ENCODE results near the gene ZSCAN1. TPM values are rescaled to one million over a fixed set of nuclear protein-coding genes. Genes with fewer than 3 reads are reported as not detected.

ZSCAN1 gene
- total RNA-seq, 1 donor from 2014 or later, result not detected

GRCh38 chr19:58009666-58010301 lies 24.0 kb upstream of the ZSCAN1 start:
- peaks cover 3 to 26% (median 12%) of the 10 kb centered on the region in 3 donors for H3K9me3 ChIP-seq (ENCODE audit: control insufficient read depth in 3 of 3, low read length in 3 of 3)
- peak overlapping the region; percentile 68 to 71 (median 69) for H3K4me3 ChIP-seq (ENCODE audit: low read length in 3 of 3)
- peaks cover 13 to 19% (median 18%) of the 10 kb centered on the region in 3 donors for H3K36me3 ChIP-seq (ENCODE audit: control insufficient read depth in 3 of 3, insufficient read depth in 3 of 3, low read length in 3 of 3)
- peaks cover 8 to 9% (median 8%) of the 10 kb centered on the region in 3 donors for H3K4me1 ChIP-seq (ENCODE audit: control insufficient read depth in 3 of 3, insufficient read depth in 3 of 3, low read length in 3 of 3)
- H3K27ac ChIP-seq (ENCODE audit: low read depth, low read length), result no peak overlapping the region
- H3K9ac ChIP-seq (ENCODE audit: low read depth in 1 of 3, low read length in 3 of 3), result peak overlapping the region; percentile 50 to 77 (median 57)
- H3K27me3 ChIP-seq (ENCODE audit: control insufficient read depth in 3 of 3, insufficient read depth in 3 of 3, low read length in 3 of 3), result peaks cover 0 to 10% (median 9%) of the 10 kb centered on the region in 3 donors

DNA sequence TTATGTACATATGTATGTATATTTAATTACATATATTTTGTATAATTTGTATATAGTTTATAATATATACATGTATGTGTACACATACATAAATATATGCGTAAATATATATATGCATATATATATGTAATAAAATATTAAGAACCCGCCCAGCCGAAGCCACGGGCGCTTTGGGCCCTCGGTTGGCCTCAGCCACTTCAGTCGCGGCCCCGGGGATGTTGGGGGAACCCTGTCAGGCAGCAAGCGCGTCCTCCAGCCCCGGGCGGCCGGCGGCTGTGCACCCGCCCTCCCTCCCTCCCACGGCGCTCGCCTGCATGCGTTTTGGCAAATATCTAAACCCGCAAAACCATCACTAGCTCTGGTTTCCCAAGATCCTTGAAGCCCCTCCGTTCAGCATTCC lies 23.3 kb upstream of the ZSCAN1 start:
- peaks cover 0 to 10% (median 9%) of the 10 kb centered on the region in 3 donors for H3K27me3 ChIP-seq (ENCODE audit: control insufficient read depth in 3 of 3, insufficient read depth in 3 of 3, low read length in 3 of 3)
- H3K36me3 ChIP-seq (ENCODE audit: control insufficient read depth in 3 of 3, insufficient read depth in 3 of 3, low read length in 3 of 3), result peaks cover 11 to 18% (median 15%) of the 10 kb centered on the region in 3 donors
- no peak overlapping the region for H3K27ac ChIP-seq (ENCODE audit: low read depth, low read length)
- no peak overlapping the region for H3K9ac ChIP-seq (ENCODE audit: low read depth in 1 of 3, low read length in 3 of 3)
- peaks cover 8 to 9% (median 8%) of the 10 kb centered on the region in 3 donors for H3K4me1 ChIP-seq (ENCODE audit: control insufficient read depth in 3 of 3, insufficient read depth in 3 of 3, low read length in 3 of 3)
- H3K4me3 ChIP-seq (ENCODE audit: low read length in 3 of 3), result no peak overlapping the region
- peaks cover 3 to 26% (median 10%) of the 10 kb centered on the region in 3 donors for H3K9me3 ChIP-seq (ENCODE audit: control insufficient read depth in 3 of 3, low read length in 3 of 3)

- Histone ChIP-seq H3K9me3 (ENCODE audit: control insufficient read depth in 3 of 3, low read length in 3 of 3) (peaks cover 0 to 20% (median 5%) of the 10 kb centered on the region in 3 donors), H3K4me1 (ENCODE audit: control insufficient read depth in 3 of 3, insufficient read depth in 3 of 3, low read length in 3 of 3) (peaks cover 4 to 9% (median 7%) of the 10 kb centered on the region in 3 donors), H3K27ac (ENCODE audit: low read depth, low read length) (no peak overlapping the region), H3K4me3 (ENCODE audit: low read length in 3 of 3) (no peak overlapping the region), H3K9ac (ENCODE audit: low read depth in 1 of 3, low read length in 3 of 3) (no peak overlapping the region), H3K27me3 (ENCODE audit: control insufficient read depth in 3 of 3, insufficient read depth in 3 of 3, low read length in 3 of 3) (peaks cover 0 to 12% (median 10%) of the 10 kb centered on the region in 3 donors), H3K36me3 (ENCODE audit: control insufficient read depth in 3 of 3, insufficient read depth in 3 of 3, low read length in 3 of 3) (peaks cover 0 to 2% (median 0%) of the 10 kb centered on the region in 3 donors)
Observed at GRCh38 chr19:58014141-58014540, 19.7 kb upstream of the ZSCAN1 start.

DNA sequence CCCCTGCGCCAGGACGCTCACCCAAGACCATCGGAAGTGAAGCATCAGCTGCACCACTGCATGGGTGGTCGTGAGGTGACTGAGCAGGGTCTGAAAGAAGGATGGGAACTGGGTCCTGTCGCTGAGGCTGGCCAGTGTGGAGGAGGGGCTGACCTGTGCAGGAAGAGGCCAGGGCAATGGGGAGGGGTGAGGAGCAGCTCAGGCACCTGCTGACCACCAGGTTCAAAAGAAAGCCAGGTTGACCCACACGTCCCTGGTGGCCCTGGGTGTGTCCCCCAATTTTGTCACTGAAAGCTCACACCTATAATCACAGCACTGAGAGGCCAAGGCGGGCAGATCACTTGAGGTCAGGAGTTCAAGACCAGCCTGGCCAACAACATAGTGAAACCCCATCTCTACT lies 13.7 kb upstream of the ZSCAN1 start:
- H3K36me3 ChIP-seq (ENCODE audit: control insufficient read depth in 3 of 3, insufficient read depth in 3 of 3, low read length in 3 of 3), result no peaks in the 10 kb centered on the region
- no peak overlapping the region for H3K27ac ChIP-seq (ENCODE audit: low read depth, low read length)

DNA sequence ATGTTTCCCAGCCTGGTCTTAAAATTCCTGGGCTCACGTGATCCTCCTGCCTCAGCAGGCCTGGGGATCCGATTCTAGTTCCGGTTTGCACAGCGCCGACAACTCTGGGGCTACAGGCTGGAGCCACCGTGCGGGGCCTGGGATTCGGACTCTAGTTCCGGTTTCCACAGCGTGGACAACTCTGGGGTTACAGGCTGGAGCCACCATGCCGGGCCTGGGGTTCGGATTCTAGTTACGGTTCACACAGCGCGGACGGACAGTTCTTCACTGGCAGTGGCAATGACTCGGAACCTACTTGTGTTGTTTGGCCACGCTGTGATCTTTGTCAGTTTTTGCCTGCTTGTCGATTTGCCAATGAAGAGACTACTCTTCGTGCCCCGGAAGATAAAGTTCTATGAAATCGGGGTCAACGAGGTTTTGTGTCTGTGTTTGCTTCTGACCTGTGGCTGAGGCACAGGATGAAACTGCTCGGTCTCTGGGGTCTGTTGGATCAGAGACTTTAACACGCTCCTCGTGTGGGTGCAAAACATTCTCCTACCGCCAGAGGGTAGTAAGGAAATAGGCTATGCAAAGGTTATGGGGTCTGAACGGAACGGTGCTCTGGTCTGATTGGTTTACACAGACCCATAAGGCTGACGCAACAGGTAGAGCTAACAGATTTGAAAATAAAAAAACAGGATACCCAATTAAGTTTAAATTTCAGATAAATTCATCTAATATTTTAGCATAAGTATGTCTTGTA lies 12.1 kb upstream of the ZSCAN1 start:
- Histone ChIP-seq H3K27me3 (ENCODE audit: control insufficient read depth in 3 of 3, insufficient read depth in 3 of 3, low read length in 3 of 3) (peaks cover 0 to 4% (median 3%) of the 10 kb centered on the region in 3 donors), H3K4me3 (ENCODE audit: low read length in 3 of 3) (no peak overlapping the region), H3K27ac (ENCODE audit: low read depth, low read length) (no peak overlapping the region), H3K9me3 (ENCODE audit: control insufficient read depth in 3 of 3, low read length in 3 of 3) (peaks cover 0 to 17% (median 7%) of the 10 kb centered on the region in 3 donors), H3K9ac (ENCODE audit: low read depth in 1 of 3, low read length in 3 of 3) (no peak overlapping the region), H3K36me3 (ENCODE audit: control insufficient read depth in 3 of 3, insufficient read depth in 3 of 3, low read length in 3 of 3) (no peaks in the 10 kb centered on the region), H3K4me1 (ENCODE audit: control insufficient read depth in 3 of 3, insufficient read depth in 3 of 3, low read length in 3 of 3) (no peaks in the 10 kb centered on the region)

More for the DNA sequence above, 13.7 kb upstream of the ZSCAN1 start:
- Histone ChIP-seq H3K9me3 (ENCODE audit: control insufficient read depth in 3 of 3, low read length in 3 of 3) (peaks cover 0 to 17% (median 7%) of the 10 kb centered on the region in 3 donors), H3K9ac (ENCODE audit: low read depth in 1 of 3, low read length in 3 of 3) (no peak overlapping the region), H3K4me3 (ENCODE audit: low read length in 3 of 3) (no peak overlapping the region), H3K27me3 (ENCODE audit: control insufficient read depth in 3 of 3, insufficient read depth in 3 of 3, low read length in 3 of 3) (peaks cover 0 to 4% (median 3%) of the 10 kb centered on the region in 3 donors), H3K4me1 (ENCODE audit: control insufficient read depth in 3 of 3, insufficient read depth in 3 of 3, low read length in 3 of 3) (no peaks in the 10 kb centered on the region)

- Histone ChIP-seq H3K27ac (ENCODE audit: low read depth, low read length) (no peak overlapping the region), H3K9me3 (ENCODE audit: control insufficient read depth in 3 of 3, low read length in 3 of 3) (peaks cover 0 to 17% (median 7%) of the 10 kb centered on the region in 3 donors), H3K36me3 (ENCODE audit: control insufficient read depth in 3 of 3, insufficient read depth in 3 of 3, low read length in 3 of 3) (no peaks in the 10 kb centered on the region), H3K4me1 (ENCODE audit: control insufficient read depth in 3 of 3, insufficient read depth in 3 of 3, low read length in 3 of 3) (no peaks in the 10 kb centered on the region), H3K9ac (ENCODE audit: low read depth in 1 of 3, low read length in 3 of 3) (no peak overlapping the region), H3K27me3 (ENCODE audit: control insufficient read depth in 3 of 3, insufficient read depth in 3 of 3, low read length in 3 of 3) (peaks cover 0 to 4% (median 0%) of the 10 kb centered on the region in 3 donors), H3K4me3 (ENCODE audit: low read length in 3 of 3) (no peak overlapping the region)
Observed at GRCh38 chr19:58022283-58022660, 11.6 kb upstream of the ZSCAN1 start.

DNA sequence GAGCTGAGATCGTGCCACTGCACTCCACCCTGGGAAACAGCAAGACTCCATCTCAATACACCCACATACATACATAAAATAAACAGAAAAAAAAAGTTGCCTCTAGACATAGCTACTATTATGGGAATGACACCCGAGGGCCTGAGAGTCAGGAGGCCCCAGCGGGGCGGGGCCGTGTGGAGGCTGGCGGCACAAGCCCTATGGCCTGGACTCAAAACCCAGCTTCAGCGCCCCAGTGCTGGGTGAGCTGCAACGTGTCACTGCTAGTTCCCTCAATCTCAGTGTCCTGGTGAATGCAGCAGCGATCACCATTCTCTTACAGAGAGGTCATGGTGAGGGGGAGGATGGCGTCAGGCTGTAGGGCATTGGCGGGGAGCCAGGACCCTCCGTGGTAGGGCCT lies 9.2 kb upstream of the ZSCAN1 start:
- no peaks in the 10 kb centered on the region for H3K36me3 ChIP-seq (ENCODE audit: control insufficient read depth in 3 of 3, insufficient read depth in 3 of 3, low read length in 3 of 3)
- peaks cover 0 to 11% (median 6%) of the 10 kb centered on the region in 3 donors for H3K9me3 ChIP-seq (ENCODE audit: control insufficient read depth in 3 of 3, low read length in 3 of 3)
- H3K4me3 ChIP-seq (ENCODE audit: low read length in 3 of 3), result no peak overlapping the region
- no peaks in the 10 kb centered on the region for H3K4me1 ChIP-seq (ENCODE audit: control insufficient read depth in 3 of 3, insufficient read depth in 3 of 3, low read length in 3 of 3)
- peaks cover 0 to 4% (median 3%) of the 10 kb centered on the region in 3 donors for H3K27me3 ChIP-seq (ENCODE audit: control insufficient read depth in 3 of 3, insufficient read depth in 3 of 3, low read length in 3 of 3)
- no peak overlapping the region for H3K27ac ChIP-seq (ENCODE audit: low read depth, low read length)
- H3K9ac ChIP-seq (ENCODE audit: low read depth in 1 of 3, low read length in 3 of 3), result no peak overlapping the region

DNA sequence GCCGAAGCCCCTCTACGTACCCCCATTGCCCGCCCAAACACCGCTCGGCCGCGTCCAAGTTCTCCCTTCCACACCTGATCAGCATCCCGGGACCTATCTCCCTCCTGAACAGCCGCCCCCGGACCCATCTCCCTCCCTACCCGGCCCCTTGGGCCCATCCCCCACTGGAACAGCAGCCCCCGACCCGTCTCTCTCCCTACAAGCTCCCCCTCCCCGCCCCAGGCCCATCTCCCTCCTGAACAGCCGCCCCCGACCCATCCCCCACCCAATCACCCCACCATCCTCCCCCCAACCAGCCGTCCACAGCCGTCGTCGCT lies 610 bp downstream of the ZSCAN1 start:
- no peak overlapping the region for H3K9ac ChIP-seq (ENCODE audit: low read depth in 1 of 3, low read length in 3 of 3)
- no peak overlapping the region for H3K4me3 ChIP-seq (ENCODE audit: low read length in 3 of 3)
- no peaks in the 10 kb centered on the region for H3K4me1 ChIP-seq (ENCODE audit: control insufficient read depth in 3 of 3, insufficient read depth in 3 of 3, low read length in 3 of 3)
- H3K36me3 ChIP-seq (ENCODE audit: control insufficient read depth in 3 of 3, insufficient read depth in 3 of 3, low read length in 3 of 3), result no peaks in the 10 kb centered on the region
- no peak overlapping the region for H3K27ac ChIP-seq (ENCODE audit: low read depth, low read length)
- H3K27me3 ChIP-seq (ENCODE audit: control insufficient read depth in 3 of 3, insufficient read depth in 3 of 3, low read length in 3 of 3), result peaks cover 4 to 11% (median 8%) of the 10 kb centered on the region in 3 donors
- peaks cover 3 to 7% (median 5%) of the 10 kb centered on the region in 3 donors for H3K9me3 ChIP-seq (ENCODE audit: control insufficient read depth in 3 of 3, low read length in 3 of 3)

- Histone ChIP-seq H3K27me3 (ENCODE audit: control insufficient read depth in 3 of 3, insufficient read depth in 3 of 3, low read length in 3 of 3) (peaks cover 4 to 11% (median 8%) of the 10 kb centered on the region in 3 donors), H3K9ac (ENCODE audit: low read depth in 1 of 3, low read length in 3 of 3) (no peak overlapping the region), H3K27ac (ENCODE audit: low read depth, low read length) (no peak overlapping the region), H3K4me1 (ENCODE audit: control insufficient read depth in 3 of 3, insufficient read depth in 3 of 3, low read length in 3 of 3) (no peaks in the 10 kb centered on the region), H3K4me3 (ENCODE audit: low read length in 3 of 3) (no peak overlapping the region), H3K36me3 (ENCODE audit: control insufficient read depth in 3 of 3, insufficient read depth in 3 of 3, low read length in 3 of 3) (no peaks in the 10 kb centered on the region), H3K9me3 (ENCODE audit: control insufficient read depth in 3 of 3, low read length in 3 of 3) (peaks cover 3 to 12% (median 5%) of the 10 kb centered on the region in 3 donors)
Observed at GRCh38 chr19:58035863-58036262, 2.0 kb downstream of the ZSCAN1 start.
